ENCODE data around the gene KIF2A. TPM values are rescaled to one million over a fixed set of nuclear protein-coding genes. Genes with fewer than 3 reads are reported as not detected.

Gene KIF2A
- total RNA-seq, 4 donors from 2014 or later = 23.3 to 28.6 (median 25.0) TPM

GRCh38 chr5:62424763-62425162 is 118.8 kb downstream of the KIF2A start:
- WGBS = 97% methylated on average over 1 of the region's 1 CpG
- H3K27me3 ChIP-seq = no peaks in the 10 kb centered on the region
- H3K4me1 ChIP-seq = no peaks in the 10 kb centered on the region
- no peak for DNase-seq (ENCODE audit: low spot score in 2 of 2)
- no peak for TF ChIP-seq CTCF (IDR thresholded peaks at IDR 0.05)
- no peak for TF ChIP-seq EP300 (IDR thresholded peaks at IDR 0.05)
- TF ChIP-seq POLR2A (IDR thresholded peaks at IDR 0.05) = no peak
- no peak for TF ChIP-seq POLR2AphosphoS5 (IDR thresholded peaks at IDR 0.05)
- no peak overlapping the region for H3K27ac ChIP-seq
- H3K36me3 ChIP-seq = no peaks in the 10 kb centered on the region
- no peaks in the 10 kb centered on the region for H3K9me3 ChIP-seq
- H3K4me3 ChIP-seq = no peak overlapping the region

- Histone ChIP-seq H3K4me3 (no peak overlapping the region), H3K9me3 (no peaks in the 10 kb centered on the region), H3K4me1 (peaks cover 32% of the 10 kb centered on the region), H3K36me3 (no peaks in the 10 kb centered on the region), H3K27me3 (no peaks in the 10 kb centered on the region), H3K27ac (peak overlapping the region; percentile 63)
- no peak for DNase-seq (ENCODE audit: low spot score in 2 of 2)
- TF ChIP-seq POLR2AphosphoS5 (IDR thresholded peaks at IDR 0.05) (no peak), POLR2A (IDR thresholded peaks at IDR 0.05) (no peak), CTCF (IDR thresholded peaks at IDR 0.05) (no peak), EP300 (IDR thresholded peaks at IDR 0.05) (no peak)
- WGBS = 72% methylated on average over 11 of the region's 11 CpGs
These were observed 126.0 kb downstream of the KIF2A start for GRCh38 chr5:62431735-62432620.

GRCh38 chr5:62432621-62433064 is 126.6 kb downstream of the KIF2A start:
- H3K9me3 ChIP-seq = no peaks in the 10 kb centered on the region
- WGBS = 70% methylated on average over 5 of the region's 5 CpGs
- H3K4me3 ChIP-seq = no peak overlapping the region
- H3K27me3 ChIP-seq = no peaks in the 10 kb centered on the region
- no peaks in the 10 kb centered on the region for H3K36me3 ChIP-seq
- H3K27ac ChIP-seq = peak overlapping the region; percentile 63
- DNase-seq (ENCODE audit: low spot score in 2 of 2) = no peak
- peaks cover 32% of the 10 kb centered on the region for H3K4me1 ChIP-seq
- TF ChIP-seq EP300 (IDR thresholded peaks at IDR 0.05) (no peak), POLR2A (IDR thresholded peaks at IDR 0.05) (no peak), POLR2AphosphoS5 (IDR thresholded peaks at IDR 0.05) (no peak), CTCF (IDR thresholded peaks at IDR 0.05) (no peak)

Other genes with a start within 250 kb of the KIF2A start
- gene DIMT1, start 97.7 kb downstream of the KIF2A start, total RNA-seq = 10 to 100 TPM; 11.7 to 24.8 (median 19.0) TPM
- gene IPO11, start 106.6 kb downstream of the KIF2A start, total RNA-seq = 10 to 100 TPM; 12.0 to 23.7 (median 20.8) TPM